HG02642 (cell line): ENCODE measurements around the gene RNF212.

ENCODE experiments used
- ATAC-seq: cut with Tn5 transposase; IDR thresholded peaks from one replicate; pipeline ENCODE4 v1.9.1; 2021; ENCODE audit warnings: mild to moderate bottlenecking; ENCODE audit not compliant: unreplicated experiment, poor library complexity

RNF212 gene

GRCh38 chr4:1024882-1025545 lies 88.3 kb downstream of the RNF212 start:
- no peak for ATAC-seq

GRCh38 chr4:1023895-1024740 lies 89.2 kb downstream of the RNF212 start:
- ATAC-seq = no peak

- ATAC-seq = no peak
These were observed 90.2 kb downstream of the RNF212 start for GRCh38 chr4:1023075-1023640.

- ATAC-seq = no peak
These were observed 90.7 kb downstream of the RNF212 start for GRCh38 chr4:1022739-1023066.

- ATAC-seq = no peak
These were observed 91.2 kb downstream of the RNF212 start for GRCh38 chr4:1022051-1022738.
